A549 (cell line): ENCODE results near the gene KDELR1. TPM values are rescaled to one million over a fixed set of nuclear protein-coding genes. Genes with fewer than 3 reads are reported as not detected.
A peak's percentile ranks its signal among the peaks of the same experiment; 100 is the strongest.

Source experiments
- ATAC-seq, 2 experiments: fragments of 200-7000 bp in 1 of 2; fragments of >200 bp in 1 of 2; cut with Nextera tagmentation in 1 of 2; cut with Tn5 transposase in 1 of 2; 3 replicates each; pipeline versions ENCODE4 v1.8.0 to v1.9.1; 2018 to 2020; ENCODE audit warnings: mild to moderate bottlenecking in 1 of 2, moderate library complexity in 1 of 2
- CTCF ChIA-PET: fragments of 300-600 bp; sonication (Branson Sonifier 250); formaldehyde crosslinking; extraction: SDS; loops from one replicate; lab custom pipeline; 2021; ENCODE audit warnings: antibody characterized with exemption, inconsistent platforms; lab: Yijun Ruan, JAX
- POLR2A ChIA-PET: fragments of 350-600 bp; formaldehyde crosslinking; extraction: SDS; loops from one replicate; lab custom pipeline; 2021; ENCODE audit warnings: antibody characterized with exemption, inconsistent platforms; lab: Yijun Ruan, JAX
- DNase-seq, 2 experiments: peaks; one replicate each; pipeline versions ENCODE4 v3.0.0 to v3.0.0-alpha.2; 2011 to 2016; ENCODE audit warnings: low read depth in 1 of 2, low spot score in 1 of 2
- FAIRE-seq: peaks from 2 replicates; lab custom pipeline; 2011; peaks lifted over from hg19 to GRCh38; lab: Jason Lieb, UNC
- H3K27ac ChIP-seq, 2 experiments: fragments of >200 bp; sonication (Bioruptor Twin); formaldehyde crosslinking; 3 replicates each; pipeline ENCODE4 v1.5.1; 2016 to 2017
- H3K4me1 ChIP-seq: fragments of >200 bp; sonication (Bioruptor Twin); formaldehyde crosslinking; 3 replicates; pipeline ENCODE4 v1.6.1; 2016
- H3K4me2 ChIP-seq: fragments of >200 bp; sonication (Bioruptor Twin); formaldehyde crosslinking; 3 replicates; pipeline ENCODE4 v1.6.1; 2016
- H3K4me3 ChIP-seq: fragments of >200 bp; sonication (Bioruptor Twin); formaldehyde crosslinking; 3 replicates; pipeline ENCODE4 v1.5.1; 2016
- H3K9me3 ChIP-seq: fragments of >200 bp; sonication (Bioruptor Twin); formaldehyde crosslinking; 3 replicates; pipeline ENCODE4 v1.6.1; 2016
- EP300 ChIP-seq, 2 experiments: fragments of >200 bp; sonication (Bioruptor Twin); formaldehyde crosslinking; IDR thresholded peaks; 2 replicates in 1 of 2; 3 replicates in 1 of 2; pipeline ENCODE4 v1.6.1; 2016 to 2017
- FOXS1 ChIP-seq: fragments of 250-450 bp; sonication (Bioruptor Pico); IDR thresholded peaks from 2 replicates; pipeline ENCODE4 v1.5.0; 2020; ENCODE audit warnings: mild to moderate bottlenecking, moderate library complexity
- NPAS2 ChIP-seq: fragments of 250-450 bp; sonication (Bioruptor Pico); IDR thresholded peaks from 2 replicates; pipeline ENCODE4 v1.8.0; 2022; ENCODE audit warnings: mild to moderate bottlenecking, moderate library complexity, borderline replicate concordance
- NR3C1 ChIP-seq: fragments of >200 bp; sonication (Bioruptor Twin); formaldehyde crosslinking; IDR thresholded peaks from 3 replicates; pipeline ENCODE4 v1.6.1; 2017
- POLR2A ChIP-seq: IDR thresholded peaks from 2 replicates; pipeline ENCODE4 v1.6.1; 2012; ENCODE audit warnings: mild to moderate bottlenecking, low read length
- POLR2AphosphoS2 ChIP-seq: conservative IDR thresholded peaks from 2 replicates; pipeline ENCODE4 v1.6.1; 2012; ENCODE audit warnings: low read length, improper control_type of control experiment, inconsistent platforms
- RAD21 ChIP-seq, 2 experiments: fragments of >200 bp in 1 of 2; sonication (Bioruptor Twin) in 1 of 2; formaldehyde crosslinking in 1 of 2; IDR thresholded peaks in 1 of 2; conservative IDR thresholded peaks in 1 of 2; 2 replicates in 1 of 2; 3 replicates in 1 of 2; pipeline ENCODE4 v1.6.1; 2012 to 2018; ENCODE audit warnings: inconsistent platforms in 1 of 2
- RARB ChIP-seq: fragments of 250-450 bp; sonication (Bioruptor Pico); IDR thresholded peaks from 2 replicates; pipeline ENCODE4 v1.8.0; 2021; ENCODE audit warnings: mild to moderate bottlenecking, moderate library complexity
- RCOR1 ChIP-seq: fragments of 150-350 bp; IDR thresholded peaks from 2 replicates; pipeline ENCODE4 v1.6.1; 2014; ENCODE audit warnings: antibody characterized with exemption, low read length, low read depth
- RFX5 ChIP-seq: fragments of 450-650 bp; IDR thresholded peaks from 2 replicates; pipeline ENCODE4 v1.7.1; 2014; ENCODE audit warnings: antibody characterized with exemption, mild to moderate bottlenecking, moderate library complexity
- RNF2 ChIP-seq: fragments of 200-600 bp; sonication (generic); IDR thresholded peaks from 2 replicates; pipeline ENCODE4 v1.6.1; 2016; ENCODE audit warnings: low read depth, mild to moderate bottlenecking, antibody characterized with exemption, moderate library complexity, borderline replicate concordance
- SMC3 ChIP-seq: fragments of >200 bp; sonication (Bioruptor Twin); formaldehyde crosslinking; IDR thresholded peaks from 3 replicates; pipeline ENCODE4 v1.6.1; 2018; ENCODE audit warnings: inconsistent platforms
- ZC3H11A ChIP-seq: fragments of 450-650 bp; IDR thresholded peaks from 2 replicates; pipeline ENCODE4 v1.6.1; 2014; ENCODE audit warnings: antibody characterized with exemption, mild to moderate bottlenecking
- WGBS: methylation state at CpG from one replicate; pipeline ENCODE4 v1.1.6; 2017; ENCODE audit errors: missing lambda C conversion rate; 5-methylcytosine and 5-hydroxymethylcytosine counted together
- polyA plus RNA-seq, 4 experiments: library from polyadenylated mRNA; depleted of rRNA in 3 of 4; stranded (reverse); fragments of >200 nt; fragmentation: RNase III in 1 of 4; extraction: RNeasy Plus Mini Kit Qiagen cat#74134 plus additional on column Dnase treatment in 1 of 4; gene quantifications; 2 replicates in 3 of 4; 3 replicates in 1 of 4; pipeline ENCODE4 v1.2.3, GENCODE V29; 2011 to 2017
- TF ChIP-seq, protein P1 (sequence below): IDR thresholded peaks from 2 replicates; pipeline ENCODE4 v1.6.1; 2012; ENCODE audit warnings: low read depth, borderline replicate concordance
- TF ChIP-seq, protein P2 (sequence below): fragments of 450-650 bp; IDR thresholded peaks from 2 replicates; pipeline ENCODE4 v1.6.1; 2014; ENCODE audit warnings: antibody characterized with exemption
- TF ChIP-seq, protein P3 (sequence below): IDR thresholded peaks from 2 replicates; pipeline ENCODE4 v1.6.1; 2012
- TF ChIP-seq, protein P4 (sequence below): fragments of >200 bp; sonication (Bioruptor Twin); formaldehyde crosslinking; IDR thresholded peaks from 3 replicates; pipeline ENCODE4 v1.6.1; 2016

KDELR1 gene
- polyA plus RNA-seq, 2 of the 4 experiments (the other 2 are of a cell fraction), result 200 to 302 TPM

DNA sequence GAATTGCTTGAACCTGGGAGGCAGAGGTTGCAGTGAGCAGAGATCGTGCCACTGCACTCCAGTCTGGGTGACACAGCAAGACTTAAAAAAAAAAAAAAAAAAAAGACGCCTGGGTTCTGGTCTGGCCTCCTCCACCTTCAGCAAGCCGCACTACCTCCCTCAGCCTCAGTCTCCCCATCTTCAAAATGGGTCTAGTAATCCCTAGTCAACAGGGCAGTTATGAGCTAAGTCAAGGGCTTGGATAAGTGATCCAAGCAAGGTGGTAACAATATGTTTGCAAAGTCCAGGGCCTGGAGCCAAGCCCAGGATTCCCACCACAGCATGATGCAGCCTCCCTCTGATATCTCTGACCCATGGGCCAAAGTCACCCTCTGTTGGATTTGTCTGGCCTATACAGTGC is 4.4 kb downstream of the KDELR1 start:
- Histone ChIP-seq H3K9me3 (no peaks in the 10 kb centered on the region), H3K4me1 (peaks cover 14% of the 10 kb centered on the region), H3K27ac (no peak overlapping the region), H3K4me2 (no peak overlapping the region), H3K4me3 (no peak overlapping the region)
- ChIA-PET POLR2A (interaction anchor here (0.7 to 1.1 kb wide), 2 partner anchors 10 to 23 kb away, joined by 3 to 6 read pairs; partner anchors contain the start of genes SYNGR4 and TMEM143), CTCF (interaction anchor here (0.6 to 3.2 kb wide), 3 partner anchors 30 to 116 kb away, joined by 3 to 9 read pairs (median 4); no protein-coding TSS in a partner anchor)
- peak in 1 of 2 experiments; percentile 30 for DNase-seq
- 89% methylated on average over 3 of the region's 3 CpGs for WGBS
- TF ChIP-seq SMC3 (no peak), RAD21 (conservative IDR thresholded peaks at IDR 0.05 in 1 of 2, IDR thresholded peaks at IDR 0.05 in 1 of 2) (no peak), RNF2 (no peak)
- no peak for ATAC-seq
- FAIRE-seq, result no peak

DNA sequence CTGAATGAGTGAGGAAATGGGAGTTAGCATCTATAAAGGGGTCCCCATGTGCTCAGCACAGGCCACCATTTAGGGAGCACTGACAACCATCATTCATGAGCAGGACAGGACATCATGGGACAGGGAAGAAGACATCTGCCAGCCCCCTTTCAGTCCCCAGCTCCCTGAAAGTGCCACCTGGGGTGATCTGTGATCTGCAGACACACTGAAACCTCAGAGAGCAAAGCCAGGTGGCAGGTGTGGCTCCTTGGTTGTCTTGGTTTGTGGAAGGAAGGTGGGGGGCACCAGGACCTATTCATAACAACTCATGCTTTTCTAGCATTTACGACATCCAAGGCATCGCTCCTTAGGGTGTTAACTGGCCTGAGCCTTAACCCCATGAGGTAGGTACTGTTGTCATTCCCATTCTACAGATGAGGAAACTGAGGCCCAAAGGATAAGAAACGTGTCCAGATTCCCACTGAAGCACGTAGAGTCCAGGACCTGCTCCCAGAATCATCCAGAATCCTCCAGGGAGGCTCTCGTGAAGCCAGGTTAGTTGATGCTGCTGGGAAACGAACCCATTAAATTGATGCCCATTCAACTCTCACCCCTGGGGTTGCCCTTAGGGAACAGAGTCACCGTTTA is 5.8 kb downstream of the KDELR1 start:
- POLR2A ChIA-PET, result no interaction called here

DNA sequence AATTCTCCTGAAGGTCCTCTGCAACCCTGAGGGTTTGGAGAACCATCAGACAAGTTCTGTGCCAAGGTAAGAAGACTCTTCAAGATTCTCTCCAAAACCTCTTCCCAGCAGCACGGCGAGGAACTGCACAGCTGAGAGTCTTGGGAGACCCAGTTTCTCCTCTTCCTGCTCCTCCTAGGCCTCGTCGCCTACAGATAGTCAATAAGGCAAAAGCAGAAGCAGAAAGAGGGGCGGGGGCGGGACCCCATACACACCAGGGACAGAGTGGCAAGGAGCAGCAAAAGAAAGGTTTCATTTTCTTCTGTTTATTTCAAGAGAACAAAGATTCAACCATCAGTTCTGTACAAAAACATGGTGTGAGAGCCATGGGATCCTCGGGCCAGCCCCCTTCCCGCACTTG is 9.1 kb downstream of the KDELR1 start:
- no peak overlapping the region for H3K4me2 ChIP-seq
- CTCF ChIA-PET, result interaction anchor here (0.9 to 1.8 kb wide), 4 partner anchors 9 to 91 kb away, joined by 3 to 9 read pairs (median 4); partner anchors contain the start of gene KDELR1
- FAIRE-seq, result no peak
- no peaks in the 10 kb centered on the region for H3K9me3 ChIP-seq
- no peaks in the 10 kb centered on the region for H3K4me1 ChIP-seq
- TF ChIP-seq SMC3 (no peak), RARB (no peak), ZC3H11A (no peak), POLR2A (no peak), NR3C1 (no peak), POLR2AphosphoS2 (no peak), NPAS2 (CRISPR knock-in tag) (no peak), FOXS1 (no peak), RCOR1 (no peak), RFX5 (no peak)
- TF ChIP-seq, protein P1, sequence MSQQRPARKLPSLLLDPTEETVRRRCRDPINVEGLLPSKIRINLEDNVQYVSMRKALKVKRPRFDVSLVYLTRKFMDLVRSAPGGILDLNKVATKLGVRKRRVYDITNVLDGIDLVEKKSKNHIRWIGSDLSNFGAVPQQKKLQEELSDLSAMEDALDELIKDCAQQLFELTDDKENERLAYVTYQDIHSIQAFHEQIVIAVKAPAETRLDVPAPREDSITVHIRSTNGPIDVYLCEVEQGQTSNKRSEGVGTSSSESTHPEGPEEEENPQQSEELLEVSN, result no peak
- TF ChIP-seq, protein P2, sequence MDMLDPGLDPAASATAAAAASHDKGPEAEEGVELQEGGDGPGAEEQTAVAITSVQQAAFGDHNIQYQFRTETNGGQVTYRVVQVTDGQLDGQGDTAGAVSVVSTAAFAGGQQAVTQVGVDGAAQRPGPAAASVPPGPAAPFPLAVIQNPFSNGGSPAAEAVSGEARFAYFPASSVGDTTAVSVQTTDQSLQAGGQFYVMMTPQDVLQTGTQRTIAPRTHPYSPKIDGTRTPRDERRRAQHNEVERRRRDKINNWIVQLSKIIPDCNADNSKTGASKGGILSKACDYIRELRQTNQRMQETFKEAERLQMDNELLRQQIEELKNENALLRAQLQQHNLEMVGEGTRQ, result no peak
- TF ChIP-seq, protein P3, sequence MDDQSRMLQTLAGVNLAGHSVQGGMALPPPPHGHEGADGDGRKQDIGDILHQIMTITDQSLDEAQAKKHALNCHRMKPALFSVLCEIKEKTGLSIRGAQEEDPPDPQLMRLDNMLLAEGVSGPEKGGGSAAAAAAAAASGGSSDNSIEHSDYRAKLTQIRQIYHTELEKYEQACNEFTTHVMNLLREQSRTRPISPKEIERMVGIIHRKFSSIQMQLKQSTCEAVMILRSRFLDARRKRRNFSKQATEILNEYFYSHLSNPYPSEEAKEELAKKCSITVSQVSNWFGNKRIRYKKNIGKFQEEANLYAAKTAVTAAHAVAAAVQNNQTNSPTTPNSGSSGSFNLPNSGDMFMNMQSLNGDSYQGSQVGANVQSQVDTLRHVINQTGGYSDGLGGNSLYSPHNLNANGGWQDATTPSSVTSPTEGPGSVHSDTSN, result no peak
- TF ChIP-seq, protein P4, sequence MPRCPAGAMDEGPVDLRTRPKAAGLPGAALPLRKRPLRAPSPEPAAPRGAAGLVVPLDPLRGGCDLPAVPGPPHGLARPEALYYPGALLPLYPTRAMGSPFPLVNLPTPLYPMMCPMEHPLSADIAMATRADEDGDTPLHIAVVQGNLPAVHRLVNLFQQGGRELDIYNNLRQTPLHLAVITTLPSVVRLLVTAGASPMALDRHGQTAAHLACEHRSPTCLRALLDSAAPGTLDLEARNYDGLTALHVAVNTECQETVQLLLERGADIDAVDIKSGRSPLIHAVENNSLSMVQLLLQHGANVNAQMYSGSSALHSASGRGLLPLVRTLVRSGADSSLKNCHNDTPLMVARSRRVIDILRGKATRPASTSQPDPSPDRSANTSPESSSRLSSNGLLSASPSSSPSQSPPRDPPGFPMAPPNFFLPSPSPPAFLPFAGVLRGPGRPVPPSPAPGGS, result no peak
- DNase-seq, result no peak
- H3K4me3 ChIP-seq, result no peak overlapping the region
- WGBS, result 88% methylated on average over 8 of the region's 8 CpGs
- POLR2A ChIA-PET, result no interaction called here
- ATAC-seq, result no peak
- H3K27ac ChIP-seq, result no peak overlapping the region

More for the DNA sequence above, 5.8 kb downstream of the KDELR1 start:
- FAIRE-seq, result no peak
- CTCF ChIA-PET, result interaction anchor here (0.6 to 3.2 kb wide), 6 partner anchors 10 to 520 kb away, joined by 3 to 9 read pairs (median 4); partner anchors contain the start of genes SYNGR4 and TMEM143
- Histone ChIP-seq H3K9me3 (no peaks in the 10 kb centered on the region), H3K4me2 (no peak overlapping the region), H3K4me3 (no peak overlapping the region), H3K27ac (no peak overlapping the region), H3K4me1 (peaks cover 9% of the 10 kb centered on the region; the same call in 1 of the 3 replicates)
- no peak for DNase-seq
- 90% methylated on average over 7 of the region's 7 CpGs for WGBS
- no peak for TF ChIP-seq EP300 (IDR thresholded peaks at IDR 0.05)
- no peak for ATAC-seq
